ENCODE data around the gene RMDN3.

The RMDN3 gene

DNA sequence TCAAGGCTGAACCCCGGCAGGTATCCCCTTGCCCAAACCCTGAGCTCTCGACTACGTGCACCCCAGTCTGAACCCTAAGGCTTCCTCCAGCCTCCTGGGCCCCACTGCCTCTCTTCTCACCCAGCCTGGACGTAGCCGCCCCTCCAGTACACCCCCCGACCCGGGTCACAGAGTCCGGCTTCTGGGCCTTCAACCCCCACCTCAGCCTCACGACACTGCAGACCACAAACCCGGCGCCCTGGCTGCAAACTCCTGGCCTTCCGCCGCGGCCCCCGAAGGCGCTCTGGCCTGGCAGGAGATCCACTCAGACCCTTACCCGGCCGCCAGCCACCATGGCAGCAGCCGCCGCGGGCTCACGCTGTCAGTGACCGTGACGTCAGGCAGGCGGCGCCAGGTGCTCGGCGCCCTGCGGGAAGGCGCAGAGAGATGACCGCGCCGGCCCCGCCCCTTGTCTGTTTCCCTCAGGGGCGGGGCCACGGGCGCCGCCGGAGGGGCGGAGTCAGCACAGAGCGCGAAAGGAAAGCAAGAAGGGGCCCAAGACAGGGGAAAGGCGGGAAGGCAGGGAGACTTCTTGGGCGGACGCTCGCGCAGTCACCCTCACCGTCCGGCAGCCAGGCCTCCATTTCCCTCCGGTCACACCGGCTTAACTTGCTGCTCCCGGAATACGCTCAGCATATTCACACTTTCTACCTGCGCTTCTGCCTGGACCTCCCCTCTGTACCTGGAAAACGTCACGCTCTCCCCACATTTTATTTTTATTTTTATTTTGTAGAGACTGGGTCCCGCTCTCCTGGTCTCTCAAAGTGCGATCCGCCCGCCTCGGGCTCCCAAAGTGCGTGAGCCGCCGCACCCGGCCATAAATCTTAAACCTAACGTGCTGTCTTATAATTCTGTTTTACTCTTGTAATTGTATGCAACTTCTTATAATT, at the start of gene RMDN3:
Gene RMDN3, minus strand, starts transcription at position 372 of the 929 bp plus-strand sequence. CDS start 471 bp downstream, outside the sequence.
- DNase-seq (ENCODE audit: low read depth in 2 of 2): peak; percentile 83 to 84

DNA sequence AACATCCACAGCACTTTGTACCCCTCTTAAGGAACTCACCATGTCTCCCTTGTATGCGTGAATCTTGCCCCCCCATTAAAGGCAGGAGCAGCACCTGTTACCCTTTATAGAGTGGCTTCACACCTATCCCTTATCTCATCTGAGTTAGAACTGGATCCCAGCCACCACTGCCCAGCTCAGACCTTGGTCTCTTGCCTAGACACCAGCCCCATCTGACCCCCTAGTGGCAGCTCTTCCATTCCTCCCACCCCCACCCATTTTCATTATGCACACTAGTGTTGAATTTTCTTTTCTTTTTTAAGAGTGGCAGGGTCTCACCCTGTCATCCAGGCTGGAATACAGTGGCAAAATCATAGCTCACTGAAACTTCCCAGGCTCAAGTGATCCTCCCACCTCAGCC, 48.6 kb upstream of the RMDN3 start:
- no peak for DNase-seq (ENCODE audit: low read depth in 2 of 2)

- DNase-seq (ENCODE audit: low read depth in 2 of 2): no peak
Measured at GRCh38 chr15:40803076-40803475, 48.0 kb upstream of the RMDN3 start.

DNA sequence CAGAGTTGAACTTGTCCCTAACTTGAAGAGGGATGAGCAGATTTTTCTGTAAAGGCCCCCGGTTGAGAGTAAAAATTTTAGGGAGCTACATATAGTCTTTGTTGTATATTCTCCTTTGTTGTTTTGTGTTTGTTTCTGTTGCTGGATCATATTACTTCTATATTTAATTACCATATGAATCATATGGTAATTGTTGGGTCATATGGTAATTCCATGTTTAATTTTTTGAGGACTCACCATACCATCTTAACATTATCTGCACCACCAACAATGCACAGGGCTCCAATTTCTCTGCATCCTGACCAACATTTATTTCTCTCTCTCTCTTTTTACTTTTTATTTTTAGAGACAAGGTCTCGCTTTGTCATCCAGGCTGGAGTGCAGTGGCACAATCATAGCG, 44.5 kb upstream of the RMDN3 start:
- no peak for DNase-seq (ENCODE audit: low read depth in 2 of 2)

GRCh38 chr15:40796512-40796911, 41.5 kb upstream of the RMDN3 start:
- DNase-seq (ENCODE audit: low read depth in 2 of 2): no peak

GRCh38 chr15:40796041-40796440, 41.0 kb upstream of the RMDN3 start:
- no peak for DNase-seq (ENCODE audit: low read depth in 2 of 2)

- no peak for DNase-seq (ENCODE audit: low read depth in 2 of 2)
Measured at GRCh38 chr15:40793216-40793989, 38.3 kb upstream of the RMDN3 start.

DNA sequence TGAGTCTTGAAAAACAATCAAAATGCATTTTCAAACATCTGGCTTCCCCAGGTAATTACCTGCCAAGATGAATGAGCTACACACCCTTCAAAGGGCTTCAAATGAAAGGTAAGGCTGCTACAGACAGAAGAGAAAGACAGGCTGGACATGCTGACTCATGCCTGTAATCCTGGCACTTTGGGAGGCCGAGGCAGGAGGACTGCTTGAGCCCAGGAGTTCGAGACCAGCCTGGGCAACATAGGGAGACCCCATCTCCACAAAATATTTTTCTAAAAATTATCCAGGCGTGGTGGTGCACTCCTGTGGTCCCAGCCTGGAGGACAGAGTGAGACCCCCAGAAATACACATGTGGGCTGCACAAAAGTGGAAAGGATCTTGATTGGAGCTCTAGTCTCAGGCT, 37.3 kb upstream of the RMDN3 start:
- no peak for DNase-seq (ENCODE audit: low read depth in 2 of 2)

DNA sequence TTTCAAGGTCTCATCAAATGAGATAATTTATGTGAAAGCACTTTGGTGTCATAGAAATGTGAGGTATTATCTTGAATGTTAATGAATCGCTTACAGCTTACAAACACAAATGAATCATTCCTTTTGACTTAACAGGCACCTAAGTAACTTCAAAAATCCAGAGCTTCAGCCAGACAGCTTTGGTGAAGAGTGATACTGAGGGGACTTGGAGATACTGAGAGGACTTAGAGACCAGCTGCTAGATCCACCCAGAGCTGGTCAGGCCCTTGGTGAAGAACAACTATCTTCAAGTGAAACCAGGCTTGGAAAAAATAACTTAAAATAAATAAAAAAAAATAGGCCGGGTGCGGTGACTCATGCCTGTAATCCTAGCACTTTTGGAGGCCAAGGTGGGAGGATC, 35.7 kb upstream of the RMDN3 start:
- DNase-seq (ENCODE audit: low read depth in 2 of 2): no peak

- no peak for DNase-seq (ENCODE audit: low read depth in 2 of 2)
Measured at GRCh38 chr15:40789999-40790398, 34.9 kb upstream of the RMDN3 start.

DNA sequence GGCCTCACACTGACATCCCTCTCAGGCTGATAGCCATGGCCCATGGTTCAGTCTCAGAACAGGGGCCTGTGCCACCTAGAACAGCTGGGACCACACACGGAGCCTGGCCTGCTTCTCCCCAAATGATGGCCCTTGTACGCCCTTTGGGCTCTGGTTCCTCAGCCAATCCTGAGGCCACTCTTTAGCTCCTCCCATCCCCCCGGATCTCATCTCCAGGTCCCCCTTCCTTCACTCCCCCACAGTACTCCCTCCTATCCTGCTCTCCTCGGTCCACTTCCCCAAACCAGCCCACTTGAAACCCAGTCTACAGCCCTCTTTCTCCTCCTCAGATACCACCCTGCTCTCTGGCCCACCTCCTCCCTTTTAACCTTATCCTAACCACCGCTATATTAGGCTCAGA, 34.1 kb upstream of the RMDN3 start:
- DNase-seq (ENCODE audit: low read depth in 2 of 2): no peak

GRCh38 chr15:40787991-40788390, 32.9 kb upstream of the RMDN3 start:
- DNase-seq (ENCODE audit: low read depth in 2 of 2): no peak

DNA sequence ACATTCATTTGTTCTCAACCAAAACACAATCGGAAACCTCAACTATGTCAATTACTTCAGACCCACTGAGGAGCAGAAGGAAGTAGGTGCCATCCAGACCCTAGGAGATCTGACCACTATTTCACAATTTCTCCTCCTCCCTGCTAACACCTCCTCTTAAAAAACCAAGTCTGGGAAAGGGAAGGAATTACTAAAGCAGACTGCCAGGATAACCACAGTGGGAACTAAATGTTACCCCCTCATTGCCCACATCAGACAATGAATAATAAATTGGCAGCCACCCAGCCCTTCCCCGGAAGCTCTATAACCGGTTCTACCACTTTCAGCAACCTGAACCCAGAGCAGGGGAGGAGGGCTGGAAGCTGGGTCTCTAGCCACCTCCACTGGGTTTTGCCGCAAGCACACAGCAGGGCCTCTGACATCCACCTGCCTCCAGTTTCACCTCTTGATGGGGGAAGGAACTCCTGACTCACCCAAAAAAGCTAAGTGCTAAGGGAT, 32.3 kb upstream of the RMDN3 start:
- peak; percentile 36 to 60 for DNase-seq (ENCODE audit: low read depth in 2 of 2)

- no peak for DNase-seq (ENCODE audit: low read depth in 2 of 2)
Measured at GRCh38 chr15:40785814-40786213, 30.8 kb upstream of the RMDN3 start.

DNA sequence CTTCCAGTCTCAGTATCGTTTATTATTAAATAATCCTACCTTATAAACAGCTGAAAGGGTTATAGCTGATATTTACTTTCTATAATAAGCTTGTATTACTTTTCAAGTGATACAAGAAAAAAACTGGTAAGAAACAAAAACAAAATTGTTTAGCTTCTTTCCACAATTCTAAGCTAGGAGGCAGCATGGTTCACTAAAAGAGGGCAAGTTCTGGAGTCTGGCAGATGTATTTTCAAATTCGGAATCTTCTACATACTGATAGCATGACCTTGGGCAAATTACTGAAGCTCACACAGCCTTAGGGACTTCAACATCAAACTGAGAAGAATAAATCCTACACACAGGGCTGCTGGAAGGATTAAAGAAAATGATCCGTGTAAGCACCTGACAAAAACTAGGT, 30.1 kb upstream of the RMDN3 start:
- no peak for DNase-seq (ENCODE audit: low read depth in 2 of 2)

GRCh38 chr15:40782609-40783227, 27.7 kb upstream of the RMDN3 start:
- peak; percentile 50 to 64 for DNase-seq (ENCODE audit: low read depth in 2 of 2)

GRCh38 chr15:40776537-40777141, 21.6 kb upstream of the RMDN3 start:
- no peak for DNase-seq (ENCODE audit: low read depth in 2 of 2)

GRCh38 chr15:40775740-40776536, 20.9 kb upstream of the RMDN3 start:
- DNase-seq (ENCODE audit: low read depth in 2 of 2): no peak

GRCh38 chr15:40775007-40775406, 20.0 kb upstream of the RMDN3 start:
- DNase-seq (ENCODE audit: low read depth in 2 of 2): no peak

DNA sequence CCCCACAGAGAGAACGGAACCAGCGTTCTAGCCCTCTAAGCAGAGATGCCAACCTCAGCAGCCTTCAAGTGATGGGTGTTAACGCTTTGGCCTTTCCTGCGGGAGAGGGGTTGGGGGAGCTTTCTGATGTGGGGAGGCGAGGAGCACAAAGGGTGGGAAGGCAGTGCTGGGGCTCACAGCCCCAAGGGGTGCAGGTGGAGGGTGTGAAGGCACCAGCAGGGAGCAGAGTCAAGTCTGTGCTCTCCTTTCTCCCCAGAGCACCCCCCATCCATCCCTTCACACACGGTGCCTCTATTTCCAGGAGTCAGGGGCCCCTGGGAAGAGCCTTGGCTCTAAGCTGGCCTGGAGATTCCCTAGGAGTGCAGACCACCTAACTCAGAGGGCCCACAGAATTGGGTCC, 18.8 kb upstream of the RMDN3 start:
- DNase-seq (ENCODE audit: low read depth in 2 of 2): no peak

DNA sequence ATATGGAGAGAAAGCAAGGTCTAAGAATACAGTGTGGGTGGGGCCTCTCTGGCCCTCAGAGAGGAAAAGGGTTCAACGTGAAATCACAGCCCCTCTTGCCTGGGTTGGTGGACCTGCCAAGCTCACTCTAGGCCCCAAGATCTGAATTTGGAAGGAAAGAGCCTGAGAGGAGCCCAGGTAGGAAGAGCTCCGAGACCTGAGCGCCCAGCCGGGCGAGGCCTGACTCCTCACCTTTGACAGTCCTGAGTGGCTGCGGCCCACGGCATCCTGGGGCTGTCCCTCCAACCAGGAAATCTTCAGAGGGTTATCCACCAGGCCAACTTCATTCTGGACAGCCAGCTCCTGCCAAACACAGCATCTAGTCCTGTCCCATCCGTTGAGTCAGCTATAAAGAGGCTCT, 18.4 kb upstream of the RMDN3 start:
- no peak for DNase-seq (ENCODE audit: low read depth in 2 of 2)
